Activated naive CD8-positive, alpha-beta T cell treated with anti-CD3 and anti-CD28 coated beads, Interleukin-2, amount 50 U/mL, for 24 hours (primary cell): ENCODE data around the gene RAE1.

ENCODE experiments used
- ATAC-seq: fragments of 150-1000 bp; cut with Tn5 transposase; one replicate; pipeline ENCODE4 v1.10.0; 2021
- DNase-seq: peaks from one replicate; pipeline ENCODE4 v3.0.0; 2021
- H3K27ac Mint-ChIP-seq: one replicate; pipeline ENCODE4 v1.8.0; 2021; ENCODE audit warnings: mild to moderate bottlenecking, mixed read lengths
- H3K27me3 Mint-ChIP-seq: one replicate; pipeline ENCODE4 v1.8.0; 2021; ENCODE audit warnings: mixed read lengths
- H3K36me3 Mint-ChIP-seq: one replicate; pipeline ENCODE4 v1.8.0; 2021; ENCODE audit warnings: low read depth, mixed read lengths
- H3K4me1 Mint-ChIP-seq: one replicate; pipeline ENCODE4 v1.8.0; 2021; ENCODE audit warnings: mixed read lengths
- H3K4me3 Mint-ChIP-seq: one replicate; pipeline ENCODE4 v1.8.0; 2021; ENCODE audit warnings: mild to moderate bottlenecking, moderate library complexity, mixed read lengths
- H3K9me3 Mint-ChIP-seq: one replicate; pipeline ENCODE4 v1.8.0; 2021; ENCODE audit warnings: mixed read lengths

Gene RAE1

DNA sequence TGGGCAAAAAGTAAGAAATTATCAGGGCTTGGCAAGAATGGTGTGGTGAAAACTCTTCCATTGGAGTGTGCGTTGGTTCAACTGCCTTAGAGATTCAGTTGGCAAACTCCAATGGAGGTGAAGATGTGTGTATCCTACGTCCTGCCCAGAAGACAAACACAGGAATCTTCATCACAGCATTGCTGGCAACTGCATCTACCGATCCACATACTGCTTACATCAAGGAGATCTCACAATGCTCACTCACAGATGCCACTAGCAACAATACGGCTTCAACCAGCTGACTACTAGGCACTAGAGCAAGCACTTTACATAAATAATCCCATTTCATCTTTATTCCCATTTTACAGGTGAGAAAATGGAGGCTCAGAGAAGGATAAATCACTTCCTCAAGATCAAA, 31.5 kb upstream of the RAE1 start:
- H3K9me3 Mint-ChIP-seq: no peaks in the 10 kb centered on the region
- H3K36me3 Mint-ChIP-seq: no peaks in the 10 kb centered on the region
- no peak overlapping the region for H3K27ac Mint-ChIP-seq
- no peak for ATAC-seq
- DNase-seq: no peak
- H3K4me1 Mint-ChIP-seq: no peaks in the 10 kb centered on the region
- no peak overlapping the region for H3K4me3 Mint-ChIP-seq
- peaks cover 21% of the 10 kb centered on the region for H3K27me3 Mint-ChIP-seq

DNA sequence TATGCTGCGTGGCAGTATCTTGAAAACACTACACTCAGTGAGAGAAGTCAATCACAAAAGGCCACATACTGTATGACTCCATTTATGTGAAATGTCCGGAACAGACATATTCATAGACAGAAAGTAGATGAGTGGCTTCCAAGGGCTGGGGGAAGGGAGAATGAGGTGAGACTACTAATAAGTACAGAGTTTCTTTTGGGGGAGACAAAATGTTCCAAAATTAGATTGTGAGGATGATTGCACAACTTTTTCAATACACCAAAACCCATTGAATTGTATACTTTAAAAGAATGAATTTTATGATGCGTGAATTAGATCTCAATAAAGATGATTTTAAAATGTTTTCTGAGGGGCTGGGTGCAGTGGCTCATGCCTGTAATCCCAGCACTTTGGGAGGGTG, 30.7 kb upstream of the RAE1 start:
- no peaks in the 10 kb centered on the region for H3K4me1 Mint-ChIP-seq
- no peak overlapping the region for H3K4me3 Mint-ChIP-seq
- ATAC-seq (no peak), DNase-seq (no peak)
- no peaks in the 10 kb centered on the region for H3K36me3 Mint-ChIP-seq
- peaks cover 23% of the 10 kb centered on the region for H3K27me3 Mint-ChIP-seq
- H3K27ac Mint-ChIP-seq: no peak overlapping the region
- no peaks in the 10 kb centered on the region for H3K9me3 Mint-ChIP-seq

DNA sequence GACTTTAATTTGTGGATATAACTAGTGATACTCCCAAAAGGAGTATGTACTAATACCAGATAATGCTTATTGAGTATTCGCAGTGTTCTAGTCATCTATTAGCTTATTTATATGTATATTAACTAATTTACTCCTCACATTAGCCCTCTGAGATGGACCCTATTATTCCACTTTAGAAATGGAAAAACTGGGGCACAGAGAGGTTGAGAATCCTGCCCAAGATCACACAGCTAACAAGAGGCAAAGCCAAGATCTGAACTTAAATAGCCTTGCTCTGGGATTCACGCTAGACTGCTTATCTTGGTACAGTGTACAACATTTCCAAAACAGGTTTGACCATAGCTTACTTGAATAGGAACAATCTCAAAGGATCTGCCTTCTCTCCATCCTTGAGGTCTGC, 29.9 kb upstream of the RAE1 start:
- peaks cover 24% of the 10 kb centered on the region for H3K27me3 Mint-ChIP-seq

GRCh38 chr20:57322476-57322875, 28.6 kb upstream of the RAE1 start:
- H3K27ac Mint-ChIP-seq: no peak overlapping the region
- H3K36me3 Mint-ChIP-seq: no peaks in the 10 kb centered on the region
- H3K9me3 Mint-ChIP-seq: no peaks in the 10 kb centered on the region
- ATAC-seq: no peak
- no peaks in the 10 kb centered on the region for H3K4me1 Mint-ChIP-seq
- DNase-seq: no peak
- H3K27me3 Mint-ChIP-seq: peaks cover 32% of the 10 kb centered on the region
- H3K4me3 Mint-ChIP-seq: no peak overlapping the region

More for the DNA sequence above, 29.9 kb upstream of the RAE1 start:
- Mint-ChIP-seq H3K4me1 (no peaks in the 10 kb centered on the region), H3K36me3 (no peaks in the 10 kb centered on the region), H3K27ac (no peak overlapping the region), H3K4me3 (no peak overlapping the region), H3K9me3 (no peaks in the 10 kb centered on the region)
- ATAC-seq (no peak), DNase-seq (no peak)

DNA sequence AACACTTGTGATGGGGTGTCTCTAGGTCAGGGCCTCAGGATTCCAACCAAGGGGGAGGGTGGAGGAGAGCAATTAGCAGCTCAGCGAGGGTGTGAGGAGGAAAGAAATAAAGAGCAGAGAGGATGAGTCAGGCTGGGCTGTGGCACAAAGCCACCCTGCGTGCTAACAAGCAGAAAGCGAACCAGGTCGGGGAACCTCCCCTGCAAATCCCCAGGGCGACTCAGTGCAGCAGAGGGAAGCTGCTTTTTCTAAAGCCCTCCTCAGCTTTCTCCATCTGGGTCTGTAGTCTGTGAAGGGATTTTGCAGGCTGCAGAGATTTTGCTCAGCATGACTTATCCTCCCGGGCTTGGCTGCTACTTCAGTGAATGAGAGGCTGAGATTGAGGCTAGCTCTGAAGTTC, 28.0 kb upstream of the RAE1 start:
- ATAC-seq (peak; percentile 57), DNase-seq (no peak)
- Mint-ChIP-seq H3K4me3 (no peak overlapping the region), H3K27me3 (peaks cover 35% of the 10 kb centered on the region), H3K36me3 (no peaks in the 10 kb centered on the region), H3K27ac (no peak overlapping the region), H3K4me1 (no peaks in the 10 kb centered on the region), H3K9me3 (no peaks in the 10 kb centered on the region)

GRCh38 chr20:57325632-57326356, 25.3 kb upstream of the RAE1 start:
- no peaks in the 10 kb centered on the region for H3K36me3 Mint-ChIP-seq
- ATAC-seq (no peak), DNase-seq (no peak)
- no peak overlapping the region for H3K27ac Mint-ChIP-seq
- peaks cover 39% of the 10 kb centered on the region for H3K27me3 Mint-ChIP-seq
- no peak overlapping the region for H3K4me3 Mint-ChIP-seq
- no peaks in the 10 kb centered on the region for H3K9me3 Mint-ChIP-seq
- H3K4me1 Mint-ChIP-seq: no peaks in the 10 kb centered on the region

DNA sequence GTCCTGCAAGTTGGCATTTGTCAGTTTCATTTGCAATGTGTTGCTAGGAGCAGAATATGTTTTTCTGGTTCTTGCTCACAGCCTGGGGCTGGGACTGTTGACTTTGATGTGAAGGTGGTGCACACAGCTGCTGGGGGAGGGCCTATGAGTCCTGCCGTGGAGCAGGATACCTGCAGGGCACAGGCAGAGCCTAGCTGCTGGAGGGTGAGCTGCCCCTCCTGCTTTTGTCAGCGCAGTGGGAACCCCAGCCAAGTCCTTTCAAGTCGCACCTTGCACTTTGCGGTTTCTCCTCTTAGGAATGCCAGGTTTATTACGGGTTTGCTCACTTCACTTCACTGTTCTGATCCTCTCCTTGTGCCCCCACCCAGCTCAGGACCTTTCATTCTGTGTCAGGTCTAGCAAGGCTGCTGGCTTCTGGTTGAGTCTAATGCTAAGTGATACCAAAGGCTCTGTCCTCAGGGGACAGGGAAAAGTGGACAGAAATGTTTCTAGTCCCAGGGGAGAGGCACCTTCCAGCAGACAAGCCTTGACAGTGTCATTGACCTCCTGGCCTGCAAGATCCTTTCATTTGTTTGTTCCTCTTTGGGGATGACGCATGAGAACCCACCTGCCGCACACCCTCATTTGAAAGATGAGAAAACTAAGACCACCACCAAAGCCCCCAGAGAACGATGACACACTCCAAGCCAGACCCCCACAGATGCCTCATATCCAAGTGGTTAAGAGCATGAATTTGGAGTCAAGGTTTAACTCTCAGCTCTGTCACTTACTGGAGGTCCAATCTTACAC, 24.2 kb upstream of the RAE1 start:
- no peaks in the 10 kb centered on the region for H3K4me1 Mint-ChIP-seq
- no peak for ATAC-seq
- H3K4me3 Mint-ChIP-seq: no peak overlapping the region
- H3K36me3 Mint-ChIP-seq: no peaks in the 10 kb centered on the region
- peaks cover 38% of the 10 kb centered on the region for H3K27me3 Mint-ChIP-seq
- H3K9me3 Mint-ChIP-seq: no peaks in the 10 kb centered on the region
- H3K27ac Mint-ChIP-seq: no peak overlapping the region
- DNase-seq: no peak

- H3K4me3 Mint-ChIP-seq: no peak overlapping the region
- no peaks in the 10 kb centered on the region for H3K9me3 Mint-ChIP-seq
- no peaks in the 10 kb centered on the region for H3K36me3 Mint-ChIP-seq
- no peak overlapping the region for H3K27ac Mint-ChIP-seq
- no peak for DNase-seq
- H3K4me1 Mint-ChIP-seq: no peaks in the 10 kb centered on the region
- peaks cover 31% of the 10 kb centered on the region for H3K27me3 Mint-ChIP-seq
- no peak for ATAC-seq
These were observed 23.2 kb upstream of the RAE1 start for GRCh38 chr20:57327820-57328219.

DNA sequence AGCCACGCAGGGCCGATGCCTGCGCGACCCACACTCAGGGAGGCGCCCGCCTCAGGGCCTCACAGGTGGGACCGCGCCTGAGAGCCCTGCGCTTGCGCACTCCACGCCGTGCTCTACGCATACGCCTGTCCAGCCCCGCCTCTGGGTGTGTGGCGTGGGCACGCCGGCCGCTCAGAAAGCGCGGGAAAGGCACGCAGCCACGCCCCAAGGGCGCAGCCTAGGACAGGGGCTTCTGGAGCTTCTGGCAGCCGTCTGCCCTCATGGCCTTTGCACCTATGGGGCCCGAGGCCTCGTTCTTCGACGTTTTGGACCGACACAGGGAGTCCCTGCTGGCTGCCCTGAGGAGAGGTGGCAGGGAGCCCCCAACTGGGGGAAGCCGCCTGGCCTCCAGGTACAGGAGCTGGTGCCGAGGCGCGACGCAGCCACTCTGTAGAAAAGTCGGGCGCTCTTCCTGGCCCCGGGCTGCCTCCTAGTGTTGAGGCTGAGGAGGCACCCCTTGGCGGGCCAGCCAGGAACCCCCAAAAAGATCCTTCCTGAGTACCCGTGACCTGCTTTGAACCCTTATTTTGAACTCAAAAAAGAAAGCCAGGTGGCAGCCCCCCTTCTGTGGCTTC, 21.3 kb upstream of the RAE1 start, which contains the start of gene SPO11:
Gene SPO11, plus strand, starts transcription at position 196 of the 614 bp plus-strand sequence. Its CDS starts 65 bp downstream, at position 261.
- H3K9me3 Mint-ChIP-seq: no peaks in the 10 kb centered on the region
- no peak within 1 kb of the TSS for H3K27ac Mint-ChIP-seq
- no peaks in the 10 kb centered on the region for H3K4me1 Mint-ChIP-seq
- H3K36me3 Mint-ChIP-seq: no peaks in the 10 kb centered on the region
- ATAC-seq (no peak), DNase-seq (no peak)
- no peak within 1 kb of the TSS for H3K4me3 Mint-ChIP-seq
- peaks cover 29% of the 10 kb centered on the region for H3K27me3 Mint-ChIP-seq

DNA sequence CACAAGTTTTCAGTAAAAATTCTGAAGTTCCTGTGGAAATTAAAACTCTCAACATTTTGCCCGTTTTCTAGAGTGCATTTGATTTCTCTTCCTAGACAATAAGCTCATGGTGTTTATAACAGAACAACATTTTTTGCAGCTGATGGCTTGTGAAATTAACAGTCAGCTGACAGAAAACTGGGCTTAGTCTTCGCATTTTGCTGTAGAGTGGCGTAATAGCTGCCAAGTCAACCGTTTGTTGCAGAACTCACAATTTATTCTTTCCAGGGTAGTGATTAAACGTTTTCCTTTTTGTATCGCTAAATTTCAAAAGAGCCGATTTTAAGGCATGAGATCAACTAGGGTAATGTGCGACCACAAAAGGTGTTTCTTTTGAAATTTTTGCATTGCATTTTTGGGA, 20.1 kb upstream of the RAE1 start:
- no peaks in the 10 kb centered on the region for H3K36me3 Mint-ChIP-seq
- H3K4me3 Mint-ChIP-seq: no peak overlapping the region
- H3K9me3 Mint-ChIP-seq: no peaks in the 10 kb centered on the region
- no peak for DNase-seq
- no peak for ATAC-seq
- no peaks in the 10 kb centered on the region for H3K4me1 Mint-ChIP-seq
- peaks cover 27% of the 10 kb centered on the region for H3K27me3 Mint-ChIP-seq
- no peak overlapping the region for H3K27ac Mint-ChIP-seq

DNA sequence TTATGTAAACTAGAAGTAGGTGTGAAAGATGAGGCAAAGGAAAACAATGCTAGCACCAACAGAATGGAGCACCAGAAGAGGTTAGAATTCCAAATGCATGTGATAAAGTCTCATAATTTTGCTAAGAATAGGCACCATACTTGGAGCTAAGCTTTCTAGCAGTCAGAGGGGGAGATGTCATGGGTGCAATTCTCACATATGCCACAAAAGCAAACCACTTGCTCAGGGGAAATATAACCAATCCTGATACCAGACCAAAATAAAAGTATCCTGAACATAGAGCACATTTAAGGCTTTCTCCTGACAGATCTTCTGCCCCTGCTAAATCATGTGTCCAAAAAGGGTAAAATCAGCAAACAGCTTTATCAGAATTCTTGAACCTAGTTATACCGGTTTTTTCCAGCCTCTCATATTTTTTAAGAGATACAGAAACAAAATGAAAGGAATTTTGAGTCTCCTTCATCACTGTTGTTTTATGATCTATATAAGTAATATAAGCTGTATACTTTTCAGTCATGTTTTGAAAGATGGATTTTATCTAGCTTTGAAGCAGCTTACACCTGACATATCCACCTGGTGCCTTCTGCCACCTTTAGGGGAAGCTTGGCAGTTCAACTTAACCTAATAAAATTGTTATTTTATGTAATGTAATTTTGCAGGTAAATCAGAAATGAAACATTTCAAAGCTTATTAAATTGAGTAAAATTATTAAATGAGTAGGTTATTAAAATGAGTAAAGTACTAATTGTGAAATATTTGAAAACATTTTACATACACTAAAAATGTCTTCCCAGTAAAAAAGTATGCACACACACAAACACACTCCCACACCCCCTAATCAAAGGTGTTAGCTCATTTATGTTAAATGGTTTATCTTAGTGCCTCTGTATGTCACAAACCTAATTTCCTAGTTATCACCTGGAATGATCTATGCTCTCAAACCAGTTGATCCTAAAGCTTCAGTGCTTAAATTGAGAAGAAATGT, 18.7 kb upstream of the RAE1 start:
- Mint-ChIP-seq H3K9me3 (no peaks in the 10 kb centered on the region), H3K27me3 (peaks cover 26% of the 10 kb centered on the region), H3K4me3 (no peak overlapping the region), H3K36me3 (no peaks in the 10 kb centered on the region), H3K4me1 (no peaks in the 10 kb centered on the region), H3K27ac (no peak overlapping the region)
- DNase-seq: no peak
- no peak for ATAC-seq

DNA sequence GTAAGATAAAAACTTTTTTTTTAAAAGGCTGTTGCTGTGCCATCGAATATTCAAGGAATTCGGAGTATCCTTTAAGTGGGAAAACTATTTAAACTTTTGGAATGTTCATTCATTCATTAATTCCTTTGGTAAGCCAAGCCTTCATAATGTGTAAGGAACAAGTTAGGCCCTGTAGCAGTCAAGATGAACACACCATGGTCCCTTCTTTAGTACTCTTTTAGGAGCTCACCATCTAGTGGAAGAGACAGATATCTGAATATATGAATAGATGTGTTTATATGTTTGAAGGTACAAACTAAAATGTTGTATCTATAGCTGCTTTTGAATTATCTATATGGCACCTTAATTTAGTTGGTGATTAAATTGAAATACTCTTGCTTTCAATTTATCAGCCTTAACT, 15.7 kb upstream of the RAE1 start:
- ATAC-seq: no peak
- Mint-ChIP-seq H3K9me3 (no peaks in the 10 kb centered on the region), H3K4me3 (no peak overlapping the region)

DNA sequence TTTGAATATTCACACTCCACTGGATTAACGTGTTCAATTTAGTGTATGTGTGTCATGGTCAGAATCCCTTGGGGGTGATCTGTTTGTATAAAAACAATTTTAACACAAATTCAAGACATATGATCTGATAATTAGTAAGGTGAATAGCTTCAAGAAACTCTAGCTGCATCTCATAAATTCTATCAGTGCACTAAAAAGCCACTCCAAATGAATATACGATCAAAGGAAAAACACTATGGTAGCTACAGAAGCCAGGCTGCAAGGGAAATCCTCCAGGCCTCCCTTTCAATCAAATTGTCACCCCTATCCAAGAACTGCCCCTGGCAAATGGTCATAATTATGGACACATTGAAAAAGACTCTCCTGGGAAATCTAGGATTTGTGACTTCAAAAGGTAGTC, 9.4 kb upstream of the RAE1 start:
- no peak overlapping the region for H3K27ac Mint-ChIP-seq
- H3K4me1 Mint-ChIP-seq: no peaks in the 10 kb centered on the region
- no peaks in the 10 kb centered on the region for H3K36me3 Mint-ChIP-seq
- no peaks in the 10 kb centered on the region for H3K9me3 Mint-ChIP-seq
- ATAC-seq: no peak
- H3K4me3 Mint-ChIP-seq: no peak overlapping the region
- DNase-seq: no peak
- H3K27me3 Mint-ChIP-seq: peaks cover 16% of the 10 kb centered on the region

More for the DNA sequence above, 15.7 kb upstream of the RAE1 start:
- Mint-ChIP-seq H3K4me1 (no peaks in the 10 kb centered on the region), H3K36me3 (no peaks in the 10 kb centered on the region), H3K27ac (no peak overlapping the region), H3K27me3 (peaks cover 18% of the 10 kb centered on the region)
- no peak for DNase-seq

- H3K4me1 Mint-ChIP-seq: no peaks in the 10 kb centered on the region
- ATAC-seq (no peak), DNase-seq (no peak)
- peaks cover 17% of the 10 kb centered on the region for H3K27me3 Mint-ChIP-seq
- no peak overlapping the region for H3K4me3 Mint-ChIP-seq
- no peak overlapping the region for H3K27ac Mint-ChIP-seq
- no peaks in the 10 kb centered on the region for H3K36me3 Mint-ChIP-seq
- H3K9me3 Mint-ChIP-seq: no peaks in the 10 kb centered on the region
These were observed 8.2 kb upstream of the RAE1 start for GRCh38 chr20:57342829-57343228.
